IMR-90 (cell line): ENCODE results near the gene ADAMTS12. TPM values are rescaled to one million over a fixed set of nuclear protein-coding genes. Genes with fewer than 3 reads are reported as not detected.

Source experiments
- ATAC-seq: fragments of 200-7000 bp; cut with Tn5 transposase; 2 replicates; pipeline ENCODE4 v1.9.1; 2020; ENCODE audit warnings: low read depth, mild to moderate bottlenecking, moderate library complexity
- BruUV-seq: library from RNA; stranded (reverse); fragments of 400-500 nt; replicated peaks from 2 replicates; lab custom pipeline; 2021; lab: Mats Ljungman, UMichigan
- CTCF ChIA-PET: fragments of 300-600 bp; formaldehyde crosslinking; extraction: SDS; loops from one replicate; lab custom pipeline; 2021; ENCODE audit warnings: antibody characterized with exemption; lab: Yijun Ruan, JAX
- POLR2A ChIA-PET: fragments of 300-600 bp; sonication (Branson Sonifier 250); formaldehyde crosslinking; loops from one replicate; lab custom pipeline; 2022; ENCODE audit warnings: antibody characterized with exemption; ENCODE audit not compliant: unreplicated experiment; lab: Charles Lee
- DNase-seq: peaks from one replicate; pipeline ENCODE4 v3.0.0; 2013
- H2AFZ ChIP-seq: replicated peaks from 2 replicates; pipeline ENCODE3; 2013; ENCODE audit warnings: low read length, mild to moderate bottlenecking; ENCODE audit not compliant: poor library complexity
- H2AK5ac ChIP-seq: 2 replicates; pipeline ENCODE4 v1.6.1; 2013; ENCODE audit warnings: low read depth, low read length, inconsistent platforms
- H2AK9ac ChIP-seq: replicated peaks from 2 replicates; pipeline ENCODE3; 2013; ENCODE audit warnings: mild to moderate bottlenecking, low read depth, low read length, moderate library complexity; ENCODE audit not compliant: poor library complexity
- H2BK120ac ChIP-seq: 2 replicates; pipeline ENCODE4 v1.6.1; 2013; ENCODE audit warnings: low read depth, low read length, inconsistent platforms
- H2BK15ac ChIP-seq: 3 replicates; pipeline ENCODE4 v1.6.1; 2013; ENCODE audit warnings: low read depth, low read length, inconsistent platforms
- H2BK20ac ChIP-seq: 2 replicates; pipeline ENCODE4 v1.6.1; 2013; ENCODE audit warnings: low read depth, mild to moderate bottlenecking, inconsistent platforms, low read length, moderate library complexity
- H2BK5ac ChIP-seq: 2 replicates; pipeline ENCODE4 v1.6.1; 2013; ENCODE audit warnings: mild to moderate bottlenecking, low read depth, low read length, inconsistent platforms; ENCODE audit not compliant: poor library complexity, severe bottlenecking
- H3K14ac ChIP-seq: replicated peaks from 2 replicates; pipeline ENCODE4 v1.6.1; 2013; ENCODE audit warnings: low read depth, low read length, inconsistent platforms
- H3K18ac ChIP-seq: 2 replicates; pipeline ENCODE4 v1.6.1; 2013; ENCODE audit warnings: low read depth, low read length, control low read depth
- H3K23ac ChIP-seq: 2 replicates; pipeline ENCODE4 v1.6.1; 2013; ENCODE audit warnings: low read depth, low read length, inconsistent platforms
- H3K27ac ChIP-seq: 2 replicates; pipeline ENCODE4 v1.5.1; 2013; ENCODE audit warnings: mild to moderate bottlenecking, control low read depth, low read length; ENCODE audit not compliant: insufficient read depth
- H3K27me3 ChIP-seq: 2 replicates; pipeline ENCODE4 v1.6.1; 2013; ENCODE audit warnings: low read length; ENCODE audit not compliant: control insufficient read depth, insufficient read depth
- H3K36me3 ChIP-seq: 2 replicates; pipeline ENCODE4 v1.6.1; 2013; ENCODE audit warnings: low read length, mixed read lengths; ENCODE audit not compliant: control insufficient read depth, insufficient read depth
- H3K4ac ChIP-seq: 2 replicates; pipeline ENCODE4 v1.6.1; 2013; ENCODE audit warnings: low read depth, low read length, inconsistent platforms
- H3K4me1 ChIP-seq: 2 replicates; pipeline ENCODE4 v1.6.1; 2013; ENCODE audit warnings: low read length, mixed read lengths; ENCODE audit not compliant: control insufficient read depth, insufficient read depth
- H3K4me2 ChIP-seq: 2 replicates; pipeline ENCODE4 v1.6.1; 2013; ENCODE audit warnings: low read depth, mild to moderate bottlenecking, control low read depth, low read length, moderate library complexity
- H3K4me3 ChIP-seq: 2 replicates; pipeline ENCODE4 v1.5.1; 2013; ENCODE audit warnings: low read depth, mild to moderate bottlenecking, control low read depth, low read length, moderate library complexity; ENCODE audit not compliant: insufficient read depth
- H3K56ac ChIP-seq: 2 replicates; pipeline ENCODE4 v1.6.1; 2013; ENCODE audit warnings: low read length, inconsistent platforms; ENCODE audit not compliant: insufficient read depth; ENCODE audit errors: extremely low read depth
- H3K79me1 ChIP-seq, 2 experiments: 2 replicates each; pipeline ENCODE4 v1.6.1; 2013; ENCODE audit warnings: low read length in 2 of 2, inconsistent platforms in 1 of 2, low read depth in 1 of 2
- H3K9ac ChIP-seq: 2 replicates; pipeline ENCODE4 v1.6.1; 2013; ENCODE audit warnings: low read depth, low read length, control low read depth
- H3K9me1 ChIP-seq: 2 replicates; pipeline ENCODE4 v1.6.1; 2013; ENCODE audit warnings: low read length, inconsistent platforms; ENCODE audit not compliant: insufficient read depth
- H3K9me3 ChIP-seq: 2 replicates; pipeline ENCODE4 v1.6.1; 2013; ENCODE audit warnings: low read length; ENCODE audit not compliant: control insufficient read depth, insufficient read depth
- H4K20me1 ChIP-seq: 2 replicates; pipeline ENCODE4 v1.6.1; 2013; ENCODE audit warnings: low read length, inconsistent platforms; ENCODE audit not compliant: insufficient read depth
- H4K5ac ChIP-seq: 2 replicates; pipeline ENCODE4 v1.6.1; 2013; ENCODE audit warnings: mild to moderate bottlenecking, low read depth, low read length, control low read depth
- H4K8ac ChIP-seq, 2 experiments: 2 replicates each; pipeline ENCODE4 v1.6.1; 2013; ENCODE audit warnings: low read depth in 2 of 2, low read length in 2 of 2, control low read depth in 1 of 2, inconsistent platforms in 1 of 2
- H4K91ac ChIP-seq: 2 replicates; pipeline ENCODE4 v1.6.1; 2013; ENCODE audit warnings: low read depth, low read length, inconsistent platforms; ENCODE audit not compliant: insufficient read depth
- CTCF ChIP-seq: conservative IDR thresholded peaks from 2 replicates; pipeline ENCODE4 v1.5.1; 2012; ENCODE audit warnings: mild to moderate bottlenecking, low read depth, low read length, improper control_type of control experiment
- MAFK ChIP-seq: IDR thresholded peaks from 2 replicates; pipeline ENCODE4 v1.6.1; 2012; ENCODE audit warnings: low read depth, low read length, improper control_type of control experiment
- MXI1 ChIP-seq: IDR thresholded peaks from 2 replicates; pipeline ENCODE4 v1.6.1; 2012; ENCODE audit warnings: low read depth, mild to moderate bottlenecking, low read length, moderate library complexity, borderline replicate concordance
- POLR2A ChIP-seq: IDR thresholded peaks from 2 replicates; pipeline ENCODE4 v1.6.1; 2012; ENCODE audit warnings: mild to moderate bottlenecking, low read depth, low read length
- RAD21 ChIP-seq: IDR thresholded peaks from 2 replicates; pipeline ENCODE4 v1.6.1; 2012; ENCODE audit warnings: low read length, improper control_type of control experiment
- RCOR1 ChIP-seq: IDR thresholded peaks from 2 replicates; pipeline ENCODE4 v1.6.1; 2012; ENCODE audit warnings: mild to moderate bottlenecking, low read length, improper control_type of control experiment; ENCODE audit not compliant: insufficient replicate concordance
- RFX5 ChIP-seq: IDR thresholded peaks from 2 replicates; pipeline ENCODE4 v1.8.0; 2012; ENCODE audit warnings: low read depth, mild to moderate bottlenecking, low read length, moderate library complexity
- WGBS, 2 experiments: methylation state at CpG; one replicate each; pipeline versions ENCODE4 v1.1.5 to v1.1.7; 2013; ENCODE audit warnings: missing lambda C conversion rate in 2 of 2; ENCODE audit not compliant: insufficient read length in 1 of 2; ENCODE audit errors: extremely low coverage in 2 of 2; 5-methylcytosine and 5-hydroxymethylcytosine counted together
- dilution Hi-C: fragments of 300-500 bp; cut with HindIII; formaldehyde crosslinking; loops from one replicate; pipeline ENCODE4 v1.14.3; 2018; ENCODE audit warnings: low sequenced_read_pairs; ENCODE audit not compliant: unreplicated experiment
- in situ Hi-C: fragments of 300-500 bp; cut with MboI; formaldehyde crosslinking; loops from 3 replicates; pipeline ENCODE4 v1.14.3; 2019; ENCODE audit warnings: low sequenced_read_pairs, inconsistent platforms, mixed read lengths
- intact Hi-C: fragments of 100-400 bp; cut with micrococcal nuclease; formaldehyde crosslinking; loops from 2 replicates; pipeline ENCODE4 v1.10.0; 2022
- polyA plus RNA-seq, 3 experiments: library from polyadenylated mRNA; depleted of rRNA; stranded (reverse); fragments of >200 nt; gene quantifications; 2 replicates each; pipeline ENCODE4 v1.2.3, GENCODE V29; 2012; ENCODE audit warnings: low replicate concordance in 1 of 3
- total RNA-seq: library from RNA; depleted of rRNA; stranded (reverse); fragments of >200 nt; gene quantifications from 2 replicates; pipeline ENCODE4 v1.2.3, GENCODE V29; 2012
- TF ChIP-seq, protein P1 (sequence below): fragments of 150-350 bp; IDR thresholded peaks from 2 replicates; pipeline ENCODE4 v1.6.1; 2017; ENCODE audit warnings: mild to moderate bottlenecking, antibody characterized with exemption, low read length, low read depth
- TF ChIP-seq, protein P2 (sequence below): fragments of 150-350 bp; IDR thresholded peaks from 2 replicates; pipeline ENCODE4 v1.6.1; 2016; ENCODE audit warnings: low read depth, mild to moderate bottlenecking, low read length, moderate library complexity, borderline replicate concordance

ADAMTS12 gene
- total and polyA plus RNA-seq, 2 of the 4 experiments (the other 2 are of a cell fraction) = 27.3 to 51.3 TPM

DNA sequence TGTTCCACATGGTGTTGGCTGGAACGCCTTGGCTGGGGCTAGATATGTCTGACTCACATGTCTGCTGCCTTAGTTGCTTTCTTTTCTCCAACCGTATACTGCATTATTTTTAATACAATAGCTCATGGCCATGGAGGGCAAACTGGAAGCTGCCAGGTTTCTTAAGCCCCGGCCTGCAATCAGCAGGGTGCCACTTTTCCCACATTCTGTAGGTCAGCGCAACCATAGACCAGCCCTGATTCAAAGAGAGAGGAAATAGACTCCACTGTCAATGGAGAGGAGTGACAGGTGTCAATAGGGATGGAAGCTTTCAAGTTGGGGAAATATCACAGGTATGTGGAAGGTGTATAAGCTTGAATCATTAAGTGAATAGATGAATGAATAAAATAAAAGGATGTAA is 390.5 kb downstream of the ADAMTS12 start:
- dilution Hi-C loops (no loop called here), intact Hi-C loops (no loop called here), in situ Hi-C loops (no loop called here)
- Histone ChIP-seq H2BK20ac (no peak overlapping the region), H3K56ac (no peak overlapping the region), H3K27ac (no peak overlapping the region), H3K4me3 (no peak overlapping the region), H3K23ac (no peak overlapping the region), H2BK15ac (no peak overlapping the region), H2BK120ac (no peak overlapping the region), H4K8ac (no peak overlapping the region), H2BK5ac (no peak overlapping the region), H3K18ac (no peak overlapping the region), H3K9me3 (no peaks in the 10 kb centered on the region), H3K27me3 (no peaks in the 10 kb centered on the region), H2AK9ac (no peak overlapping the region), H3K9me1 (peaks cover 4% of the 10 kb centered on the region; the same call in 1 of the 2 replicates), H3K4ac (no peak overlapping the region), H3K79me1 (no peaks in the 10 kb centered on the region), H2AFZ (no peak overlapping the region), H4K91ac (no peak overlapping the region), H3K4me2 (no peak overlapping the region), H3K4me1 (no peaks in the 10 kb centered on the region), H2AK5ac (no peak overlapping the region), H3K9ac (no peak overlapping the region), H4K5ac (no peak overlapping the region), H3K36me3 (no peaks in the 10 kb centered on the region), H3K14ac (no peak overlapping the region), H4K20me1 (no peaks in the 10 kb centered on the region)
- no TSS peak for BruUV-seq
- WGBS, 2 experiments = no CpG with 5 or more reads among the region's 4 CpGs
- ATAC-seq (no peak), DNase-seq (no peak)
- CTCF ChIA-PET = no interaction called here
- TF ChIP-seq RAD21 (no peak), POLR2A (no peak), MXI1 (no peak), RFX5 (no peak), MAFK (no peak), CTCF (no peak), RCOR1 (no peak)
- TF ChIP-seq, protein P1, sequence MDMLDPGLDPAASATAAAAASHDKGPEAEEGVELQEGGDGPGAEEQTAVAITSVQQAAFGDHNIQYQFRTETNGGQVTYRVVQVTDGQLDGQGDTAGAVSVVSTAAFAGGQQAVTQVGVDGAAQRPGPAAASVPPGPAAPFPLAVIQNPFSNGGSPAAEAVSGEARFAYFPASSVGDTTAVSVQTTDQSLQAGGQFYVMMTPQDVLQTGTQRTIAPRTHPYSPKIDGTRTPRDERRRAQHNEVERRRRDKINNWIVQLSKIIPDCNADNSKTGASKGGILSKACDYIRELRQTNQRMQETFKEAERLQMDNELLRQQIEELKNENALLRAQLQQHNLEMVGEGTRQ = no peak
- TF ChIP-seq, protein P2, sequence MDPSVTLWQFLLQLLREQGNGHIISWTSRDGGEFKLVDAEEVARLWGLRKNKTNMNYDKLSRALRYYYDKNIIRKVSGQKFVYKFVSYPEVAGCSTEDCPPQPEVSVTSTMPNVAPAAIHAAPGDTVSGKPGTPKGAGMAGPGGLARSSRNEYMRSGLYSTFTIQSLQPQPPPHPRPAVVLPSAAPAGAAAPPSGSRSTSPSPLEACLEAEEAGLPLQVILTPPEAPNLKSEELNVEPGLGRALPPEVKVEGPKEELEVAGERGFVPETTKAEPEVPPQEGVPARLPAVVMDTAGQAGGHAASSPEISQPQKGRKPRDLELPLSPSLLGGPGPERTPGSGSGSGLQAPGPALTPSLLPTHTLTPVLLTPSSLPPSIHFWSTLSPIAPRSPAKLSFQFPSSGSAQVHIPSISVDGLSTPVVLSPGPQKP = no peak
- POLR2A ChIA-PET = no interaction called here
